GM18868 (cell line): ENCODE results near the gene EXOC6B.

Experiments used
- ATAC-seq: cut with Tn5 transposase; IDR thresholded peaks from one replicate; pipeline ENCODE4 v1.9.1; 2021; ENCODE audit warnings: mild to moderate bottlenecking, moderate library complexity; ENCODE audit not compliant: unreplicated experiment

EXOC6B gene

DNA sequence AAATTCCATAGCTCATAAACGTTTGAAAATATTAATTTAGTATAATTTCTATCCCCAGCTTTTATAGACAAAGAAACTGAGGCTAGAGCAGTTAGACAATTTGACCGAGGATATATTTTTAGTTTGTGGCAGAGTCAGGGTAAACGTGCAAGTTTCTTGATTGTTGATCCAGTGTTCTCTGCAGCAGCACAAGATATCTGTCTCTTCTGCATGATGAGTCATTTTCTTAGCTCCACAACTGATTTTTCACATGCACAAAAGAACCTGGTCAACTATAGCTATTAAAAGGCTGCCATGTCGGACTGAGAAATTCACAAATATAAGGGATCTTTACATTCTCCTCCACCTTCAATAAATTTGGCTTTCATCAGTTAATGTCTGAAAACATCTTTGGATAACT, 534.8 kb downstream of the EXOC6B start:
- no peak for ATAC-seq

DNA sequence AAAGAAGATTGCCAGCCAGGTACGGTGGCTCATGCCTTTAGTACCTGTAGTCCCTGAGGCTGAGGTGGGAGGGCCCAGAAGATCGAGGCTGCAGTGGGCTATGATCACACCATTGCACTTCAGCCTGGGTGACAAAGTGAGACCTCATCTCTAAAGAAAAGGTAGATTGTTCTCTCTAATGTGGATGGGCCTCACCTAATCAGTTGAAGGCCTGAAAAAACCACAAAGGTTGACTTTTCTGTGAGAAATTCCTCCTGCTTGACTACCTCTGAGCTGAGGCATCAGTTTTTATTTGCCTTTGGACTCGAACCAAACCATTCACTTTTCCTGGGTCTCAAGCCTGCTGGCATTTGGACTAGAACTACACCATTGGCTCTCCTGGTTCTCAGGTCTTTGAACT, 536.1 kb downstream of the EXOC6B start:
- no peak for ATAC-seq

DNA sequence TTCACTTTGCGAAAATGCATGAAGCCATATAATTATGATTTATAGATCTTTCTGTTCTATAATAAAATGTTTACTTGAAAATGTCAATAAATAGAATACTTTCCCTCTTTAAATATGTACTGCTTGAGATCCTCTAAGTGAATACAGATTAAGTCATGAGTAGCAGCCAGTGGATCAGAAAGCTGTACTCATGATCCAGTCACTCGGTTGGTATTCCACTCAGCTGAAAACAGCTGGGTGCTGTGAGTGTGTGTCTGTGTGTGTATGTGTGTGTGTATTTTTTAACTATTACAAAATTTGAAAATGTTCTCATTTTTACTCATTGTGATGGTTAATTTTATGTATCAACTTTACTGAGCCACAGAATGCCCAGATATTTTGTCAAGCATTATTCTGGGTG, 536.5 kb downstream of the EXOC6B start:
- no peak for ATAC-seq

DNA sequence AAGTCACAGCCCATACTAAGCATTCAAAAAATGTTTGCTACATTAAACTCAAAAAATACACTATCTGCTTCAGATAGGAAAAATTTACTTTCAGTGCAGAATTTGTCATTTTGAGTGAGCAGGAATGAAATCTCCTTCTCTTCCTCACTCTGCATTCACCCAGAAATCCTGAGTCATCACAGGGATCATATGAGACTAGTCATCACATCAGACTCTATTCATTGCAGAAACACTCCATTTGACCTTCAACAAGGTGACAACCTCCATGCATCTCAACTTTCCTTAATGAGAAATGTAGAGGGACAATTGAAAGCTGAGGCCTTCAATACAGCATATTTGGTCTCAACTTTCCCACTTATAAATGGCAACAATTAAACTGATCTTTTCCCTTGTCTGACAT, 547.8 kb downstream of the EXOC6B start:
- no peak for ATAC-seq

DNA sequence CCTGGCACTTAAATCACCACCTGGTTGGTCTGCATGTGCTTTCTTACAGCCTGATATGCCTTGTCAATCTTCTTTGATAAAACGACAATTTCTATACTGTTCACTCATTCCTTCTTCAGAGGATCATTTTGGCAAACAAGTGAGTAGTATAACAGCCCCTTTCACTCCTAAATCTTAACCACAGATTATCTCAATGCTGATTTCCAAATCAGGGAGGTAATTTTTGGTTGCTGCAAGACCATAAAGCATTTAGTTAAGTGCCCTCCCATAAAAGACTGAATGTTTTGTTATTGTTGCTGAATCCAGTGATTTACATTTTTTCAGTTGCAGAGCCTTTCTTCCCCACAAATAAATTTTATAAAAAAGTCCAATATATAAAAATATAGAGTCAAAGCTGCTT, 549.0 kb downstream of the EXOC6B start:
- ATAC-seq, result no peak

DNA sequence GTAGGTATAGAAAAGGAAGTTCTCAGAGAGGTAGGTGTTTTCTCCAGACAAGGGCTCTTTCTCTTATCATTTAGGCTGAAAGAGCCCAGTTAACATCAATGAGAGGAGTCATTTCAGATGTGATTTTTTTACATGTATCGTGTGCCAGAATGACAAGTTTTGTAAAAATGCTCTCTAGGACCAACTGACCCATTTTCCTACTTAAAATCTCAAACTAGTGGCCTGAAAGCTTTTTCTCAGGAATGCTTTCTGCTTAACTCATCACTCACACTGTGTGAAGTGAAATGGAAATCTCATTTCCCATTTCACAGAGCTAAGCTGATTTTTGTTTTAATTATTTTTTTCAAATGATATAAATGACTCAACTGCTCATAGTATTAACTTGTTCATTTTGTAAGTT, 549.5 kb downstream of the EXOC6B start:
- no peak for ATAC-seq

DNA sequence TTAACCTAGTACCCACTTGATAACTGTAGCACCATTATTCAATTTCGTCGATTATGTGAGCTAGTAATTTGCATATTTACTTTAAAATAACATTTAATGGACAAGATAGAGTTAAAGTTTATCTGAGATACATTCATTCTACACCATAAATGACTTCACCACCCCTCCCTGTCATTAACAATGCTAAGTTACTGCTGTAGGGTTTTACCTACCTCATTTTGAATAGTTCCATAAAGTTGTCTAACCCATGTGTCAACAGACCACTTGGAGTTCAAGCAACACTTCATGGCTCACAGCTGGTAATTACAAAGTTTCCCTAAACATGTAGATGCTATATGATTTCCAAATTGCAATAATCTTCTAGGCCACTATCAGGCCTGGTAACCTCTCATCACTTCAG, 550.7 kb downstream of the EXOC6B start:
- no peak for ATAC-seq

DNA sequence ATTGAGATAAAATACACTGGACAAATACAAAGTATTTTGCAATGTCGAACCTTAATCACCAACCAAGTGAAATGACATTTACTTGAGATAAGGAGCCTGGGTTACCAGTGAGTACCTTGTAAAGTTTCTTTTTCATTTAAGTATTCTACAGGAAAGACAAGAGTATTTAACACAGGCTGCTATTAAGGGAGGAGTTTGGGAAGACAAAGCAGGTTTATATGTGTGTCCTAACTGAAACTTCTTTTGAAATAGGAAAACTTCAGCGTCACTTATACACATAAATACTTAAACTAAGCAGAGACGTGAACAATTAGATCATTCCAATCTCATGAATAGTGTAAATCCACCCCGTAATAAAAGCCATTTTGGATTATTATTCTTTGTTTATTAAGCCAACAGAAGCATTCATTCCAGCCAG, 551.4 kb downstream of the EXOC6B start:
- ATAC-seq, result no peak

DNA sequence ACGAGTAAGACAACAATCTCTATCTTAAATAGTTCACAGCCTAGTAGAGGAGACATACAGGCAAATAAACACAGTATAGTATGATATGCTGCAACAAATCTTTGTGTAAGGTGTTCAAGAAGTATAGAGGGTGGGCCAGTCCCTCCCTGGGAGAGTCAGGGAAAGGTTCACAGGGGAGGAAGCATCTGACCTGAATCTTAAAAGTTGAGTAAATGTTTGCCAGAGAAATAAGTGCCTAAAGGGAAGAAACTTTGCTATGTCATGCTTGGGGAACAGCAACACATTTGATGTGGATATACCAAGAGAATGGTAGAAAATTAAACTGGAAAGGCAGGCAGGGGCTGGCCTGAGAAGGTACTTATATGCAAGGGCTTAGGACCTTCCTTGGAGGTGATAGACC, 552.4 kb downstream of the EXOC6B start:
- no peak for ATAC-seq

DNA sequence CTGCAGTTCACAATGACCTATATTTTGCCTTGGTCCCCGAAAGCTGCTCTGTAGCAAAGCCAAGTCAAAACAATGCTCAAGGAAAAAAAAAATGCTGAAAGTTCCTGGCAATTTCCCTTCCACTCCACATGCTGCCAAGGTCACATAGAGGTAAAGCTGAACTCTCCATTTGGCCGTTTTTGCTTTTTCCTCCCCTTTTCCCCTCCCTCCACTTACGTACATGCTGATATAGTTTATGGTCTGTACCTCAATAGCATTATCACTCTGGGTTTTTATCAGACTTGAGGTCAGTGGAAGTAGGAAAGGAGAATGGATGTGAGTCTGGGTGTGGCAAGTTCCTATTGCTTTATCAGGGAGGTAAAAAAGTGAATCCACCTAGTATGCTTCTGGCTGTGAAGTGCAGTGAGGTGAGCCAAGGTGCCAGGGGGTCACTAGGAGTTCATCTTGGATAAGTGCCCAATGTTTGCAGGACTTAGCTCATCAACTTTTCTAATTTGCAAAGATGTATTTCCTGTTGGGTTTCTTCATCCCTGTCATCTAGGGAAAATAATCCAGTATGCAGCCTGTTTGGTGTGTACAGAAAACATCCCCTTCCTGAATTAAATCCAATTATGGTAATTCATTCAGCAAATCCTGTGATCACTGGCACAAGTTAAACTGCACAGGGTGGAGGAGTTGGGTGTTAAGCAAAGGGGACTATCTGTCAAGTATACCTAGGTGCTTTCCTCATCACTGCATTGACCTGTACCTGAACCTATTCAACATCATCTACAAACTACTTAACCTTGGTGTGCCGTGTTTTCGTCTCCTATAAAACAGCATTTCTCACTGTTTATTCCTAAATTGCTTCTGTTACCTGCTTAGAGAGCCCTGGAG, 553.8 kb downstream of the EXOC6B start:
- no peak for ATAC-seq

DNA sequence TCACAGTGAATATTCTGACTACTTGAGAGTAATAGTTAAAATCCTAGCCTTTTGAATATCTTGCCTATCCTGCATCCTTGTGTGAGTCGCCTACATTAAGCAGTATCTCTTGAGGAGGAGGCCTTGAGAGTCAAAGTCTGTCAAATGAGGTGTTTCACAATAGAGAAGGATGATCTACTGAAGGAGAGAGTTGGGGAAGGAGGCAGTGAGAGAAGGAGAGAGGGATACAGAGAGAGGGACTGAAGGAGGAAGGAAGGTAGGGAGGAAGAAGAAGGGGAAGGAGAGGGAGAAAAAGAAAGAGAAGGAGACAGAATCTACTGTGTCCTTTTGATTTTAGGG, 554.6 kb downstream of the EXOC6B start:
- no peak for ATAC-seq

DNA sequence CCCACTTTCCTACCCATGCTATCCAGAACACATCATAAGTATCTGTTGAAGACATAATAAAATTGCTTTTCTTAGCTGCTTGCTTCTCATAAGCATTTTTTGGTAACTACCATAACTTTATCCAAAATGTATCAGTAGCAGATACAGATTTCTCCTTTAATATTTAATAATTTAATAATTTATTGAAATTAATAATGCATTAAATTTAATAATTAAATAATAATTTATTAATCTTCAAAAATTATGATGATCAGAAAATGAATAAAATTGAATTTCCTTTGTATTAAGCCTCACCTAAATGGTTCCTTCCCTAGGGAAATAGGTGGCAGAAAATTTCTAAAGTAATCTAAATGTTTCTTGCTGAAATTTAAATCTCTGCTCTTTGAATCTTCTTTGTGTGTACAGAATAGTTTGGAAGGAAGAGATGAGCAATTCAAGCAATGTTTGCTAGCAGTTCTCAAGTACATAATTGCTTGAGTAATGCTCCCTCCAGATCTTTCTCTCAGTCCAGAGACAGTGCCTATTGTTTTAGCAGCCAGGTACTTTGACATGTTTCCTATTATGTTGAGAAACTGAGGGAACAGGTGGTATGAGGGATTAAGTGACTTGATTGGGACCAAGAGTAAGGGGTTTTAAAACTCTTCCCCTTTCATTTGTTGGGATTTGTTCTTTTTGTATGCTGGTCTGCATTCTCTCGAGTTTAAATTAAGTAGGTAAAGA, 555.1 kb downstream of the EXOC6B start:
- no peak for ATAC-seq

DNA sequence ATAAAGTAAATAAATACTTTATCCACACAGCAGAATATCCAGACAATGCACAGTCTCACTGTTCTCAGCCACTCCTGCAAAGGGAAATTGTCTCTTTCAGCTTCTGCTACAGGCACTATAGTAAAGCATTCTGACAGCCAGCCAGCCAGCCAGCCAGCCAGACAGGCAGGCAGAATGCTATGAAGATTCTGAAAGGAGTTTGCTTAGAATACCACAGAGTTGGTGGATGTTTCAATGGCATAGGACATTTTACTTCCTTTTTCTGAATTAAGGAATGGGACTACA, 562.1 kb downstream of the EXOC6B start:
- no peak for ATAC-seq

DNA sequence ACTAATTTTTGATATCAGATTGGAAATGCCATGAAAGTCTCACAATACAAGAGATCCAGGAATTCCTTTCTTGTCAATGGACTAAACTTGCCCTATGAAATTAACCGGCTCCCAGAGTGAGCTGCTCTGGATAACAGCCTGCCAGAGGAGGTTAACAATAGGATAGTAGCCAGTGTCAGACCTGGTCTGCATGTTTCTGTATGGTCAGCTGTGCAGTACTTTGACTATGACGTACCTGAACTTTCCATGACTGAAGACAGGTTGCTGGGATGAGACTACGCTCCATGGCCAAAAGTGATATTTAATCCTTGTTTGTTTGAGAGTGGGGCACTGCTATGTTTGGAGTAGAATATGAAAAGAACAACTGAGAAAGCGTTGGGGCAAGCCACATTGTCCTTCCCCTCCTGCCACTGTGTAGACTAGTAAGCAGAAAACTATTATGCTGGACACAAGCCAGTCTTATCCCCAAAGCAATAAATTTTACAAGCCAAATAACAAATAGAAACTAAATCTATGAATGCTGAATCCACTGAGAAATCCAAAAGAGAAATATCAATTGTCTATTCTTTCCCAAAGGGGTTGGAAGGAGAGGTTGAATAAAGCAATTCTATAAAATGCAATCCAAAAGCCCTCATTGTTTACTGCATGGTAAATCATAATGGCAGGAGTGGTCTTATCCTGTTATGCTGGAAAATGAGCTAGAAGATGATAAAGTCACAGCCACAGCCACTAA, 562.6 kb downstream of the EXOC6B start:
- no peak for ATAC-seq

DNA sequence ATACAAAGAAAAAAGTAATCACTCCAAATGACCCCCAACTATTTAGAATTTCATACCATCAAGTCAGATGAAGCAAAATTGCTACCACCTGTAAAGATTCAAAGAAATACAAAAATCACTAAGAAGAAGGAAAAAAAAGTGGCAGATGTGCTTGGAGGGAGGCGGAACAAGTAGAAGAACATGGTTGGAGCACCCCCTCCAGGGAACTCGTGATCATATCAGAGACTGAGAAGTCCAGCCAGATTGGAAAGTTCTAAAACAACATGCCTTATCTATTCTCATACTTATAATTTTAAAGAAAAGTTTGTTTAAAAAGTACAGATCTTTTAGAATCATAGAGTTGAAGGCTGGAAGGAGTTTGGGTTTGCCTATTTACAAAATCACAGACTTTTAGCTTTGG, 564.8 kb downstream of the EXOC6B start:
- ATAC-seq, result no peak

DNA sequence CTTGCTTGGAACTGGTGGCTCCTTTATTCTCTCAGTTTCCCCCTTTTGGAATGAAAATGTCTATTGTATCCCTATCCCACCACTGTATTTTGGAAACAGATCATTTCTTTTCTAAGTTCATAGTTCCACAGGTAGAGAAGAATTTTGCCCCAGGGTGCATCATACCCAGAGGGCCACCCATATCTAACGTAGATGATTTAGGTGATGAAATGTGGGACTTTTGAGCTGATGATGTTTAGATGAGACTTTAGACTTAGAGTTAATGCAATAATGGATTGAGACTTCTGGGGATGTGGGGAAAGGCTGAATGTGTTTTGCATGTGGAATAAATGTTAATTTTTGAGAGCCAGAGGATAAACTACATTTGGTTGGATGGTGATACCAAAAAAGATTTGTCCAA, 570.3 kb downstream of the EXOC6B start:
- no peak for ATAC-seq

DNA sequence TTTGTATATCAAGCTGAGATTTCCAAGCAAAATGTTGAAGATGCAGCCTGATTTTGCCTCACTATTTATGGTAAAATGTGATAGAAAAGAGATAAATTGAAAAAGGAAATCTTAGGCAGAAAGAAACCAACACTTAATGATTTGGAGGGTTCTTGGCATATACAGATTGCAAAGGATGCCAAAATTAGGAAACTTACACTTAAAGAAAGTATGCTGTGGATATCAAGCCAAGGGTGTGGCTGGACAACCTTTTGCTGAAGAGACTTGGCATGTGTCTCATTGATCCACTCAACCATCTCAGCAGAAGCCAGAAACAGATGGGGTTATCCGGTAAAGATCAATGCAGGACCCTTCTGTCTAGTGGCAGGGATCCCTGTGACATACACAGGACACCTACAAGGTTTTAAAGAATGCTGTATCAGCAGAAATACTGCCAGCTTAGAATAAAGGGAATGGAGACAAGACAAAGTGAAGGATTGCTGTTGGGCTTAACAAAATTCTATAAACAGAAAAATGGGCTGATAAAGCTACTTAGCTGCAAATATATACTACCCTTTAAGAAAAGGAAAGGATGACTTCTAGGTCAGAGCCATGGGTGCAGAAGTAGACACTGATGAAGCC, 570.9 kb downstream of the EXOC6B start:
- no peak for ATAC-seq

DNA sequence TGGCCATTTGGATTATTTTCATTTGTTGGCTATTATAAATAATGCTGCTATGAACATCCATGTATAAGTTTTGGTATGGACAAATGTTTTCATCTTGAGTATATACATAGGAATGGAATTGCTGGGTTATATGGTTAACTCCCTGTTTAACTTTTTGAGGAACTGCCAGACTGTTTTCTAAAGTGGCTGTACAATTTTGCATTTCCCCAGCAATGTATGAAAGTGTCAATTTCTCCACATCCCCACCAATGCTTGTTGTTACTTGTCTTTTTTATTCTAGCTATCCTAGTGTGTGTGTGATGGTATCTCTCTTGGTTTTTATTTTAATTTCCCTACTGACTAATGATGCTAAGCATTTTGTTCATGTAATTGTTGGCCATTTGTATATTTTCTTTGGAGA, 587.5 kb downstream of the EXOC6B start:
- ATAC-seq, result no peak

DNA sequence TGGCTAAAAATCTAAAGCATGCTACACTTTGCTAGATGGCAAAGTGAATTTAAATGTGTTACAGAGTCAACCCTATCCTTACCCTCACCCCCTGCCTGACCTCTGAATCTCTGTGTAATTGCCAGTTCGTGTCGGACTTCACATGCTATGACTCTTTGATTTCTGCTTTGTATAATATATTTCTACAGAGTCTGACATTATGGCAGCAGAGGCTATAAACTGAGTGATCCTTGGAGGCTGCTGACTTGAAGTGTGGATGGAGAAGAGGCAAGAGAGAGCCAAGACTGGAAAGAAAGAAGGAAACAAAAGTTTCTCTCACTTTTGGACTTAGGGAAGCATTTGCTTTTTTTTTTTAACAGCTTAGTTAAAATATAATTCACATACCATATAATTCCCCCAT, 588.3 kb downstream of the EXOC6B start:
- ATAC-seq, result no peak

DNA sequence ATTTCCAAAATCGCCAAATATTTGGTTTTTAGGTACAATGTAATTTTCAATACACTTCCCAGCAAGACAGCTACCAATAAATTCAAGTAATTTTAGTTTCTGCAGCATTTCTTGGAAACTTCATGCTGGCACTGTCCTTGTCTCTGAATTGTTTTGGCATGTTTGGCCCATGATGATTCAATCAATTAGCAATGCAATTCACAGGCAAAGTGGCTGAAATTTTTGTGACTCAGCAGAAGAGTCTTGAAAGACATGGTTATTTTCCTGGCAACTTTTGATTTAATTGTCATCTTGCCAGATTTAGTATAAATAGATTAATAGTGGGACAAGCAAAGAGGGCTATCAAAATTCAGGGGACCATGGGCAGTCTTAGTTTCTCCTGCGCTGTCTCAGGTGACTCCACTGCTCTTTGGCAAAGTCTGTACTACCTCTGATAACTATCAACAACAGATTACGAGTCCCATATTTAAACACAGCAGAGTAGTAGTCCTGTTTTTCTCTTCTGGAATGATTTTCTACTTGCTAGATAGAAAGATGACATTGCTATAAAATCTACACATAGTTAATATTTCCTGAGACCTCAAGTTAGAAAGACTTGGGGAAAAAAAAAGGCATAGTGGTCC, 589.3 kb downstream of the EXOC6B start:
- no peak for ATAC-seq
